ENCODE data around the gene THSD7B. TPM values are rescaled to one million over a fixed set of nuclear protein-coding genes. Genes with fewer than 3 reads are reported as not detected.
"Not testable (repeated sequence)": the region's sequence is repeated elsewhere in the genome, so short reads cannot be mapped to it uniquely, and the experiment has no call there.

The THSD7B gene
- total and polyA plus RNA-seq, 9 donors, result 0.27 to 1.8 (median 0.77) TPM

DNA sequence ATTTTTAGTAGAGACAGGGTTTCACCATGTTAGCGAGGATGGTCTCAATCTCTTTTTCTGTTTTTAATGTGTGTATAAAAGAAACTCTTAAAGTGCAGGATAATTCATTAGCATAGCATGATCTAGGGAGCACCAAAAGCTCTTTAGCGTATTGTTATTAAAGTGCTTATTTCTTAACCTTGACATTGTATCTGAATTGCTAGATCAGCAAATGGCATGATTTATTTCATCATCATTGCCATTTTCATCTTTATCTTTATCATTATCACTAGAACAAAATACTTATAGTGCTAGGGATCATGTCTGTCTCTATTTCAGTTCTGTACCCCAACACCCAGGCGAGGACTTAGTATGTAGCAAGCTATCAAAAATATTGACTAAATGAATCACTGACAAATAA lies 805.1 kb downstream of the THSD7B start:
- Histone ChIP-seq H3K4me1 (ENCODE audit: control insufficient read depth, insufficient read depth, low read length) (no peaks in the 10 kb centered on the region), H3K36me3 (ENCODE audit: control insufficient read depth, insufficient read depth, low read length) (no peaks in the 10 kb centered on the region), H3K27me3 (ENCODE audit: control insufficient read depth, insufficient read depth, low read length) (no peaks in the 10 kb centered on the region), H3K27ac (ENCODE audit: low read length) (no peak overlapping the region), H3K4me3 (ENCODE audit: low read length) (no peak overlapping the region), H3K9me3 (replicated peaks; ENCODE audit: control insufficient read depth, low read depth, low read length) (no peaks in the 10 kb centered on the region)
- WGBS (ENCODE audit: insufficient coverage), result no CpG with 5 or more reads among the region's 3 CpGs
- DNase-seq, result no peak

DNA sequence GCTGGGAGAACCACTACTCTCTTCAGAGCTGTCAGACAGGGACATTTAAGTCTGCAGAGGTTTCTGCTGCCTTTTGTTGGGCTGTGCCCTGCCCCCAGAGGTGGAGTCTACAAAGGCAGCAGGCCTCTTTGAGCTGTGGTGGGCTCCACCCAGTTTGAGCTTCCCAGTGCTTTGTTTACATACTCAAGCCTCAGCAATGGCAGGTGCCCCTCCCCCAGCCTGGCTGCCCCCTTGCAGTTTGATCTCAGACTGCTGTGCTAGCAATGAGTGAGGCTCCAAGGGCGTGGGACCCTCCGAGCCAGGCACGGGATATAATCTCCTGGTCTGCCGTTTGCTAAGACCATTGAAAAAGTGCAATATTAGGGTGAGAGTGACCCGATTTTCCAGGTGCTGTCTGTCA lies 822.5 kb downstream of the THSD7B start:
- H3K4me1 ChIP-seq (ENCODE audit: control insufficient read depth, insufficient read depth, low read length); H3K4me3 ChIP-seq (ENCODE audit: low read length); DNase-seq; H3K27me3 ChIP-seq (ENCODE audit: control insufficient read depth, insufficient read depth, low read length); H3K27ac ChIP-seq (ENCODE audit: low read length); H3K9me3 ChIP-seq (replicated peaks; ENCODE audit: control insufficient read depth, low read depth, low read length); H3K36me3 ChIP-seq (ENCODE audit: control insufficient read depth, insufficient read depth, low read length): not testable (repeated sequence)
- 100% methylated on average over 4 of the region's 5 CpGs for WGBS (ENCODE audit: insufficient coverage)

DNA sequence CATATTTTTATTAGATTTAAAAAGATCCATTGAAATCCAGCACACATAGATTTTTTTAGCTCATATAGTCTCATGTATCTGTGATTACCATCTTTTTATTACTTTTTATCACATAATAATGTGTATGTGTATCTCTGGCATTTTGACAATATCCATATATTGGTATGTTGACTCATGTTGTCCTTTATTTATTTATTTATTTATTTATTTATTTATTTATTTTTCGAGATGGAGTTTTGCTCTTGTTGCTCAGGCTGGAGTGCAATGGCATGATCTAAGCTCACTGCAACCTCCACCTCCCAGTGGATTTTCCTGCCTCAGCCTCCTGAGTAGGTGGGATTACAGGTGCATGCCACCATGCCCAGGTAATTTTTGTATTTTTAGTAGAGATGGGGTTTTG lies 823.2 kb downstream of the THSD7B start:
- no CpG with 5 or more reads among the region's 1 CpG for WGBS (ENCODE audit: insufficient coverage)
- not testable (repeated sequence) for DNase-seq

DNA sequence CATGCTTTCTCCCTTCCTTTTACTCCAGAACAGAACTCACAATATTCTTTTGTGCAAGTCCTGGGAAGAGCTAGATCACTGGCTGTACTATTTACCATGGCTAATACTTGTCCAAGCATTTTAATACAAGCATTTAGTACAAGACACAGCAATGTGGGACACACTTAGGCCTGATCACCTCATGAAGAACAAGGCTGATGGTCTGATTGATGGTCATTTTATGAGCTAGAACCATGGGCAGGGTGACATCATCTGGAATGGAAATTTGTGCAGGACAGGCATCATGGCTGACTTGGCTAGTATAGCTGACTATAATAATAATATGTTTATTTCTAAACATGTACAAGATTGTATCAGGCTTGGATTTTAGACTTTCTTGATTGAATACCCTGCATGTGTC lies 824.8 kb downstream of the THSD7B start:
- H3K9me3 ChIP-seq (replicated peaks; ENCODE audit: control insufficient read depth, low read depth, low read length), result peaks cover 2% of the 10 kb centered on the region
- no peaks in the 10 kb centered on the region for H3K27me3 ChIP-seq (ENCODE audit: control insufficient read depth, insufficient read depth, low read length)
- no peaks in the 10 kb centered on the region for H3K4me1 ChIP-seq (ENCODE audit: control insufficient read depth, insufficient read depth, low read length)
- no peaks in the 10 kb centered on the region for H3K36me3 ChIP-seq (ENCODE audit: control insufficient read depth, insufficient read depth, low read length)
- H3K4me3 ChIP-seq (ENCODE audit: low read length), result no peak overlapping the region
- DNase-seq, result no peak
- H3K27ac ChIP-seq (ENCODE audit: low read length), result no peak overlapping the region

More for the DNA sequence above, 823.2 kb downstream of the THSD7B start:
- not testable (repeated sequence) for H3K27ac ChIP-seq (ENCODE audit: low read length); H3K27me3 ChIP-seq (ENCODE audit: control insufficient read depth, insufficient read depth, low read length); H3K36me3 ChIP-seq (ENCODE audit: control insufficient read depth, insufficient read depth, low read length); H3K4me1 ChIP-seq (ENCODE audit: control insufficient read depth, insufficient read depth, low read length); H3K4me3 ChIP-seq (ENCODE audit: low read length); H3K9me3 ChIP-seq (replicated peaks; ENCODE audit: control insufficient read depth, low read depth, low read length)

DNA sequence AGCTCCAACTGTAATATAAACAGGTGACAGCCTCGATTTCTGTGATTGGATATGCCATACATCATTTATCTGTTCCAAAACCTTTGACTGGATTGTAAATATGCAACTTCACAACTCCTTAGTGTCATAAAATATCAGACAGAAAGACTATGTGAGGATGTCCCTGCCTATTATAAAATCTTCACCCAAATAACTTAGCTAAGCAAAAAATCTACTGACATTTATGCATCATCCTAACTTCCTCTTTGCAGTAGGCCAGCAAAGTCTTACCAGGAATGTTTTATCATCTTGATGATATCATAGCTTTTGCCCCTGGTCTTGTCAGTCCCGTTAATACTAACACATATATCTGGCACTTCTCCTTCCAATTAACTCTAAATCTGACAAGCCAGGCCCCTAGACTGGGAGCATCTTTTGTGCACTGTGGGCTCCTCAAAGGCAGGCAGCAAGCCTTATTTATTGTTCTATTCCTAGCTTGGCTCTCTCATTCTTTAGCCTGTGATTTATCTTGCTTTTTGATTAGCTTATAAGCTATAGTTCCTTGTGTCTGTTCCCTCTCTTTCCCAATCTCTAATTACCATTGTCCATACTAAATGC lies 842.5 kb downstream of the THSD7B start:
- Histone ChIP-seq H3K36me3 (ENCODE audit: control insufficient read depth, insufficient read depth, low read length) (no peaks in the 10 kb centered on the region), H3K4me3 (ENCODE audit: low read length) (no peak overlapping the region), H3K4me1 (ENCODE audit: control insufficient read depth, insufficient read depth, low read length) (no peaks in the 10 kb centered on the region), H3K27ac (ENCODE audit: low read length) (no peak overlapping the region), H3K9me3 (replicated peaks; ENCODE audit: control insufficient read depth, low read depth, low read length) (no peaks in the 10 kb centered on the region), H3K27me3 (ENCODE audit: control insufficient read depth, insufficient read depth, low read length) (no peaks in the 10 kb centered on the region)
- DNase-seq, result no peak
- 73% methylated on average over 1 of the region's 2 CpGs for WGBS (ENCODE audit: insufficient coverage)

DNA sequence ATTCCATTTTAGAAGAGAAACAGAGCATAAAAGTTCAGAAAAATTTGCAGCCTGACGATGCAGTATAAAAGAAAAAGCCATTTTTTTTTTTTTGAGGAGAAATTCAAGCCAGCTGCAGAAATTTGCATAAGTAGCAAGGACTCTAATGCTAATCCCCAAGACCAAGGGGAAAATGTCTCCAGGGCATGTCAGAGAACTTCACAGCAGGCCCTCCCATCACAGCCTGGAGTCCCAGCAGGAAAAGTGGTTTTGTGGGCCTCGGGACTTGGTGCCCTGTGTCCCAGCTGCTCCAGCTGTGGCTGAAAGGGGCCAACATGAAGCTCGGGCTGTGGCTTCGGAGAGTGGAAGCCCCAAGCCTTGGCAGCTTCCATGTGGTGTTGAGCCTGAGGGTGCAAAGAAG lies 873.6 kb downstream of the THSD7B start:
- 69% methylated on average over 3 of the region's 4 CpGs for WGBS (ENCODE audit: insufficient coverage)
- H3K27me3 ChIP-seq (ENCODE audit: control insufficient read depth, insufficient read depth, low read length), result no peaks in the 10 kb centered on the region
- H3K9me3 ChIP-seq (replicated peaks; ENCODE audit: control insufficient read depth, low read depth, low read length), result no peaks in the 10 kb centered on the region
- no peak for DNase-seq
- H3K27ac ChIP-seq (ENCODE audit: low read length), result no peak overlapping the region
- H3K4me1 ChIP-seq (ENCODE audit: control insufficient read depth, insufficient read depth, low read length), result no peaks in the 10 kb centered on the region
- H3K4me3 ChIP-seq (ENCODE audit: low read length), result no peak overlapping the region
- H3K36me3 ChIP-seq (ENCODE audit: control insufficient read depth, insufficient read depth, low read length), result no peaks in the 10 kb centered on the region

DNA sequence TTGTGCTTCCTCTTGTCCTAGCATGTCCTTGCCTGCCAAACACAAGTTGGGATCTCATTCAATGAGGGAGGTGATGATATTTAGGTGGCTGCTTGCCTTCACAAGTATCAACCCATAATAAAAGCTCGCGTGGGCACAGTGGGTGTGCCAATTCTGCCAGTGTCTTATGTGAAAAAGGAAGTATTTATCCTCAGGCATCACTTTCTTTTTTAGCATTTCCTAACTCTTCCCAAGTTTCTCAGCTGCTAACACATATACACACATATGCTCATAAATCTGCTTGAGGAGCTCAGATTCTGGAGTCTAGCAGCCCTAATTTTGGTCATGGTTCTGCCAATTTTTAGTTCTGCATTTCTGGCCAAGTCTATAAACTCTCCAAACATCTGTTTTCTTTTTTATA lies 879.4 kb downstream of the THSD7B start:
- Histone ChIP-seq H3K27ac (ENCODE audit: low read length) (no peak overlapping the region), H3K27me3 (ENCODE audit: control insufficient read depth, insufficient read depth, low read length) (no peaks in the 10 kb centered on the region), H3K4me1 (ENCODE audit: control insufficient read depth, insufficient read depth, low read length) (peaks cover 4% of the 10 kb centered on the region), H3K4me3 (ENCODE audit: low read length) (no peak overlapping the region), H3K9me3 (replicated peaks; ENCODE audit: control insufficient read depth, low read depth, low read length) (no peaks in the 10 kb centered on the region), H3K36me3 (ENCODE audit: control insufficient read depth, insufficient read depth, low read length) (no peaks in the 10 kb centered on the region)
- no CpG with 5 or more reads among the region's 2 CpGs for WGBS (ENCODE audit: insufficient coverage)
- peak; percentile 79 for DNase-seq

DNA sequence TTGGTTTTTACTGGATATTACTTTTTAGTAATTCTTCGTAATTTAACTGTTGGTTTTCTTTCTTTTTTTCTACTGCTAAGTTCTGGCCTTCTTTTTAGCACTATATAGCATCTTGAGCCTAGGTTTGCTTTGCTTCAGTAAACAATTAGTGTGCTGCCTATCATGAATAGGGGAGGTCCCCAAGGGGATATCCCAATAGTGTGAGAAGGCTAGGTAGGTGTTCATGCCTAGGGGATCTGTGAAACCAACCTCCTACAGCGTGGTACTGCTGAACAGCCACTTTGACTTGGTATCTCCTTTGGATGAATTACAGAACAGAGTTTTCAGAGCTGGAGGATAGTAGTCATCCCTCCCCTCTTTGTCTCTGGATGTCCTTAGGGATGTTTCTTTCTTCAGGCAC lies 888.7 kb downstream of the THSD7B start:
- no peak for DNase-seq
- Histone ChIP-seq H3K4me1 (ENCODE audit: control insufficient read depth, insufficient read depth, low read length) (no peaks in the 10 kb centered on the region), H3K9me3 (replicated peaks; ENCODE audit: control insufficient read depth, low read depth, low read length) (no peaks in the 10 kb centered on the region), H3K27me3 (ENCODE audit: control insufficient read depth, insufficient read depth, low read length) (no peaks in the 10 kb centered on the region), H3K27ac (ENCODE audit: low read length) (no peak overlapping the region), H3K36me3 (ENCODE audit: control insufficient read depth, insufficient read depth, low read length) (no peaks in the 10 kb centered on the region), H3K4me3 (ENCODE audit: low read length) (no peak overlapping the region)
- no CpG with 5 or more reads among the region's 2 CpGs for WGBS (ENCODE audit: insufficient coverage)

DNA sequence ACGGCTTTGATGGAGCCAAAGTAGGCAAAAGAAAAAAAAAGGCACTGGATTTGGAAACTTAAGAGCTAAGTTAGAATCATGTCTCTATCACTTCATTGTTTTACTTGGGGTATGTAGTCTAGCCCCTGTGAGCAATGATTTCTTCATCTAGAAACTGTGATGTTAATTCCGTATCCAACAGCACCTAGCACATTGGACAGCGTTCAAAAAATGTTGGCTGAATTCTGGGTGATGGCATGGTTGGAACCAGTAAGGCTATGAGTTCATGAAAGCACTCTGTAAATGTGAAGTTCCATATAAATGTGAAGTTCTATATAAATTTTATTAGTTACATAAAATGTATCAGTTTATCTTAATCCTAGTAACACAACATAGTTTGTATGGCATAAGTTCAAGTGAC lies 890.5 kb downstream of the THSD7B start:
- no CpG with 5 or more reads among the region's 3 CpGs for WGBS (ENCODE audit: insufficient coverage)
- DNase-seq, result no peak
- H3K4me3 ChIP-seq (ENCODE audit: low read length), result no peak overlapping the region
- H3K27ac ChIP-seq (ENCODE audit: low read length), result no peak overlapping the region
- H3K27me3 ChIP-seq (ENCODE audit: control insufficient read depth, insufficient read depth, low read length), result no peaks in the 10 kb centered on the region
- no peaks in the 10 kb centered on the region for H3K36me3 ChIP-seq (ENCODE audit: control insufficient read depth, insufficient read depth, low read length)
- H3K9me3 ChIP-seq (replicated peaks; ENCODE audit: control insufficient read depth, low read depth, low read length), result no peaks in the 10 kb centered on the region
- H3K4me1 ChIP-seq (ENCODE audit: control insufficient read depth, insufficient read depth, low read length), result no peaks in the 10 kb centered on the region

DNA sequence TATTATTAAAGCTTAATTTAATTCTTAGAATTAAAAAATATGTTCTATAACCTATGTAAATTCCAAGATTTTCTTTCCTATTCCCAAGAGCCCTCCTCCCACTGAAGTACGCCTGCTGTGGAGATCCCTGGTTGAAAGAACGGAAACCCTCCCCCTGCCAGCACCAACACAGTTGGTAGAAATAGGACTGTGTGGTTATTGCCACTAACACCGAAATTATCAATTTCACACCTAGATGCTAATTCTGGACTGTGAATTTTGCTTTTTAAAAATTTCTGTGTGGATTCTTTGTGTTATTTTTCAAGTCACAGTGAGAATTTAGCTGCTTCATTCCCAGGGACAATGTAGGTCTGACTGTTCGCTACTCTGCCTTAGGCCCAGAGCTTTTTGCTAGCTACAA lies 893.1 kb downstream of the THSD7B start:
- Histone ChIP-seq H3K27me3 (ENCODE audit: control insufficient read depth, insufficient read depth, low read length) (no peaks in the 10 kb centered on the region), H3K4me1 (ENCODE audit: control insufficient read depth, insufficient read depth, low read length) (no peaks in the 10 kb centered on the region), H3K36me3 (ENCODE audit: control insufficient read depth, insufficient read depth, low read length) (no peaks in the 10 kb centered on the region), H3K27ac (ENCODE audit: low read length) (no peak overlapping the region), H3K4me3 (ENCODE audit: low read length) (no peak overlapping the region), H3K9me3 (replicated peaks; ENCODE audit: control insufficient read depth, low read depth, low read length) (no peaks in the 10 kb centered on the region)
- WGBS (ENCODE audit: insufficient coverage), result no CpG with 5 or more reads among the region's 4 CpGs
- no peak for DNase-seq

DNA sequence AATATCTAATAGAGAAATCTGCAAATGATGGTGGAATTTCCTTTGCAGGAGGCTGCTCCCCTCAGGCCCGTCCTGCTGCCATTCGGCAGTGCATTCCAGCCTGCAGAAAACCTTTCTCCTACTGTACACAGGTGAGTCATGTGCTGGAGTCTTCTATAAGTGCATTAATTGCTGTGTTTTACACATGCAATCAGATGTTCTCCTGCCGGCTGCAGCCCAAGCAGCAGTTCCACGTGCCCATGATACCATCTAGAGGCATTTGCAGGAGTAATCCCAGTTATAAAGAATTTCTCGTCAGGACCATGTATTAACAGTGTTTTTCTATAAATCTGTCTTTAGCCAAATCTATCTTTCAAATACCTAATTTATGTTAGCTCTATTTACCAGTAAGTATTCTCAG lies 894.3 kb downstream of the THSD7B start:
- no peaks in the 10 kb centered on the region for H3K36me3 ChIP-seq (ENCODE audit: control insufficient read depth, insufficient read depth, low read length)
- no peaks in the 10 kb centered on the region for H3K4me1 ChIP-seq (ENCODE audit: control insufficient read depth, insufficient read depth, low read length)
- no peaks in the 10 kb centered on the region for H3K9me3 ChIP-seq (replicated peaks; ENCODE audit: control insufficient read depth, low read depth, low read length)
- no peaks in the 10 kb centered on the region for H3K27me3 ChIP-seq (ENCODE audit: control insufficient read depth, insufficient read depth, low read length)
- H3K4me3 ChIP-seq (ENCODE audit: low read length), result no peak overlapping the region
- peak; percentile 11 for DNase-seq
- no peak overlapping the region for H3K27ac ChIP-seq (ENCODE audit: low read length)
- WGBS (ENCODE audit: insufficient coverage), result no CpG with 5 or more reads among the region's 5 CpGs
